ENCODE measurements around the gene WNT3A.
A peak's percentile ranks its signal among the peaks of the same experiment; 100 is the strongest.

- TF ChIP-seq CTCF (IDR thresholded peaks at IDR 0.05) = no peak
- peak; percentile 89 to 99 for TF ChIP-seq POLR2AphosphoS5 (IDR thresholded peaks at IDR 0.05)
- peak; percentile 41 for TF ChIP-seq POLR2A (IDR thresholded peaks at IDR 0.05; ENCODE audit: low read depth)
These were observed 96.2 kb downstream of the WNT3A start, which contains the start of gene C1orf35 for GRCh38 chr1:228102791-228103620.
